Naive thymus-derived CD4-positive, alpha-beta T cell (primary cell): ENCODE measurements around the gene TRMT13. TPM values are rescaled to one million over a fixed set of nuclear protein-coding genes. Genes with fewer than 3 reads are reported as not detected.
A peak's percentile ranks its signal among the peaks of the same experiment; 100 is the strongest.

ENCODE experiments used
- ATAC-seq: fragments of 150-1000 bp; cut with Tn5 transposase; 2 replicates; pipeline ENCODE4 v1.10.0; 2021; ENCODE audit warnings: mild to moderate bottlenecking, moderate library complexity
- CTCF ChIA-PET: fragments of 350-600 bp; sonication (Branson Sonifier 250); formaldehyde crosslinking; loops from one replicate; lab custom pipeline; 2021; ENCODE audit warnings: antibody characterized with exemption; lab: Charles Lee
- POLR2A ChIA-PET: fragments of 350-600 bp; sonication (Branson Sonifier 250); formaldehyde crosslinking; loops from one replicate; lab custom pipeline; 2021; ENCODE audit warnings: antibody characterized with exemption, inconsistent platforms; lab: Charles Lee
- DNase-seq, 9 donors: peaks; one replicate each; pipeline versions ENCODE4 v3.0.0 to v3.0.0-alpha.2; 2020 to 2022; ENCODE audit warnings: mixed read lengths in 1 of 9
- H3K27ac ChIP-seq: one replicate; pipeline ENCODE4 v1.7.0; 2013; ENCODE audit warnings: mild to moderate bottlenecking, low read depth, low read length, moderate library complexity
- H3K27me3 ChIP-seq, 2 donors: one replicate each; pipeline ENCODE4 v1.7.0; 2013; ENCODE audit warnings: low read length in 2 of 2, mild to moderate bottlenecking in 2 of 2, moderate library complexity in 2 of 2; ENCODE audit not compliant: control insufficient read depth in 2 of 2, insufficient read depth in 2 of 2
- H3K36me3 ChIP-seq, 3 experiments: 1 replicate in 2 of 3; 2 replicates in 1 of 3; pipeline ENCODE4 v1.7.0; 2013; ENCODE audit warnings: low read length in 3 of 3, mild to moderate bottlenecking in 3 of 3, moderate library complexity in 1 of 3; ENCODE audit not compliant: insufficient read depth in 3 of 3, control insufficient read depth in 2 of 3
- H3K4me1 ChIP-seq, 2 donors: one replicate each; pipeline ENCODE4 v1.7.0; 2013; ENCODE audit warnings: low read length in 2 of 2, mild to moderate bottlenecking in 2 of 2, moderate library complexity in 1 of 2; ENCODE audit not compliant: control insufficient read depth in 2 of 2, insufficient read depth in 2 of 2
- H3K4me3 ChIP-seq: 2 replicates; pipeline ENCODE4 v1.7.0; 2013; ENCODE audit warnings: mild to moderate bottlenecking, low read length
- H3K9me3 ChIP-seq, 3 experiments: 1 replicate in 2 of 3; 2 replicates in 1 of 3; pipeline ENCODE4 v1.7.0; 2013; ENCODE audit warnings: low read length in 3 of 3; ENCODE audit not compliant: control insufficient read depth in 2 of 3
- H3K27ac Mint-ChIP-seq, 9 donors: one replicate each; pipeline ENCODE4 v1.8.0; 2020 to 2022; ENCODE audit warnings: mixed read lengths in 9 of 9, mild to moderate bottlenecking in 8 of 9, moderate library complexity in 5 of 9, inconsistent platforms in 2 of 9
- H3K27me3 Mint-ChIP-seq, 5 donors: one replicate each; pipeline ENCODE4 v1.8.0; 2021 to 2022; ENCODE audit warnings: mixed read lengths in 5 of 5, mild to moderate bottlenecking in 1 of 5
- H3K36me3 Mint-ChIP-seq, 5 donors: one replicate each; pipeline ENCODE4 v1.8.0; 2020 to 2022; ENCODE audit warnings: mixed read lengths in 5 of 5, mild to moderate bottlenecking in 3 of 5, inconsistent platforms in 1 of 5
- H3K4me1 Mint-ChIP-seq, 7 donors: one replicate each; pipeline ENCODE4 v1.8.0; 2020 to 2022; ENCODE audit warnings: mixed read lengths in 7 of 7, mild to moderate bottlenecking in 3 of 7, inconsistent platforms in 1 of 7
- H3K4me3 Mint-ChIP-seq, 10 donors: one replicate each; pipeline ENCODE4 v1.8.0; 2020 to 2022; ENCODE audit warnings: mild to moderate bottlenecking in 10 of 10, mixed read lengths in 10 of 10, moderate library complexity in 6 of 10, inconsistent platforms in 2 of 10
- H3K9me3 Mint-ChIP-seq, 11 donors: one replicate each; pipeline ENCODE4 v1.8.0; 2020 to 2022; ENCODE audit warnings: mixed read lengths in 11 of 11, mild to moderate bottlenecking in 4 of 11, inconsistent platforms in 1 of 11, moderate library complexity in 1 of 11
- intact Hi-C, 2 donors: fragments of 100-400 bp; cut with micrococcal nuclease; formaldehyde crosslinking; loops; one replicate each; pipeline ENCODE4 v1.15.1; 2023
- polyA plus RNA-seq, 2 donors: library from polyadenylated mRNA; unstranded; fragments of 300-500 nt; fragmentation: Illumina TruSeq; gene quantifications; one replicate each; pipeline ENCODE4 v1.2.3, GENCODE V29; 2021
- total RNA-seq, 6 experiments: library from RNA in 5 of 6; stranded (reverse) in 5 of 6; gene quantifications; 1 replicate in 5 of 6; 2 replicates in 1 of 6; pipeline ENCODE4 v1.2.3 and lab custom pipeline; 2021 to 2026

The TRMT13 gene
- total and polyA plus RNA-seq, 7 experiments from 2014 or later, result 8.7 to 60.3 (median 18.0) TPM

GRCh38 chr1:100168051-100168450 is 35.1 kb downstream of the TRMT13 start:
- ChIA-PET CTCF (no interaction called here), POLR2A (no interaction called here)
- Mint-ChIP-seq H3K4me3 (no peak overlapping the region), H3K9me3 (no peaks in the 10 kb centered on the region), H3K36me3 (peaks cover 0 to 10% (median 5%) of the 10 kb centered on the region in 5 donors), H3K27ac (no peak overlapping the region), H3K4me1 (no peaks in the 10 kb centered on the region), H3K27me3 (peaks cover 0 to 8% (median 0%) of the 10 kb centered on the region in 5 donors)
- Histone ChIP-seq H3K27me3 (no peaks in the 10 kb centered on the region), H3K27ac (no peak overlapping the region), H3K36me3 (no peaks in the 10 kb centered on the region), H3K9me3 (no peaks in the 10 kb centered on the region), H3K4me3 (no peak overlapping the region), H3K4me1 (no peaks in the 10 kb centered on the region)
- DNase-seq (no peak), ATAC-seq (no peak)
- intact Hi-C loops, result no loop called here

- intact Hi-C loops, result no loop called here
- H3K36me3 Mint-ChIP-seq, result peaks cover 0 to 8% (median 0%) of the 10 kb centered on the region in 5 donors
- H3K27me3 Mint-ChIP-seq, result peaks cover 0 to 6% (median 0%) of the 10 kb centered on the region in 5 donors
- no peak for DNase-seq
- ChIA-PET CTCF (no interaction called here), POLR2A (no interaction called here)
- no peak overlapping the region for H3K27ac Mint-ChIP-seq
- no peaks in the 10 kb centered on the region for H3K9me3 ChIP-seq
- H3K27ac ChIP-seq, result no peak overlapping the region
- no peaks in the 10 kb centered on the region for H3K27me3 ChIP-seq
- H3K4me3 Mint-ChIP-seq, result no peak overlapping the region
- no peak for ATAC-seq
- no peaks in the 10 kb centered on the region for H3K36me3 ChIP-seq
- H3K4me1 ChIP-seq, result no peaks in the 10 kb centered on the region
- no peak overlapping the region for H3K4me3 ChIP-seq
- H3K9me3 Mint-ChIP-seq, result peaks cover 0 to 15% (median 3%) of the 10 kb centered on the region in 11 donors
- H3K4me1 Mint-ChIP-seq, result no peaks in the 10 kb centered on the region
These were observed 44.5 kb downstream of the TRMT13 start for GRCh38 chr1:100177295-100178041.

GRCh38 chr1:100178091-100178490 is 45.1 kb downstream of the TRMT13 start, which contains the start of gene LRRC39:
Gene LRRC39, minus strand, starts transcription at chr1:100178256. Its CDS starts 9,740 bp downstream, at chr1:100168516.
- H3K4me1 Mint-ChIP-seq, result no peaks in the 10 kb centered on the region
- no peak for ATAC-seq

GRCh38 chr1:100183370-100183769 is 50.4 kb downstream of the TRMT13 start:
- ChIA-PET POLR2A (no interaction called here), CTCF (interaction anchor here (0.7 kb wide), 2 partner anchors 146 to 264 kb away, joined by 3 read pairs; a partner anchor contains a TSS)
- intact Hi-C loops, result no loop called here
- H3K4me3 Mint-ChIP-seq, result no peak overlapping the region
- peaks cover 0 to 14% (median 9%) of the 10 kb centered on the region in 5 donors for H3K36me3 Mint-ChIP-seq
- Histone ChIP-seq H3K27ac (no peak overlapping the region), H3K4me1 (no peaks in the 10 kb centered on the region), H3K9me3 (no peaks in the 10 kb centered on the region), H3K36me3 (no peaks in the 10 kb centered on the region), H3K4me3 (no peak overlapping the region), H3K27me3 (no peaks in the 10 kb centered on the region)
- no peak overlapping the region for H3K27ac Mint-ChIP-seq
- H3K9me3 Mint-ChIP-seq, result peaks cover 0 to 14% (median 3%) of the 10 kb centered on the region in 11 donors
- no peaks in the 10 kb centered on the region for H3K27me3 Mint-ChIP-seq
- ATAC-seq, result no peak
- no peak for DNase-seq
- H3K4me1 Mint-ChIP-seq, result peaks cover 0 to 4% (median 0%) of the 10 kb centered on the region in 7 donors

More at GRCh38 chr1:100178091-100178490, 45.1 kb downstream of the TRMT13 start, which contains the start of gene LRRC39:
- Mint-ChIP-seq H3K9me3 (peaks cover 0 to 18% (median 3%) of the 10 kb centered on the region in 11 donors), H3K27me3 (peaks cover 0 to 6% (median 0%) of the 10 kb centered on the region in 5 donors), H3K27ac (no peak within 1 kb of the TSS), H3K4me3 (no peak within 1 kb of the TSS), H3K36me3 (peaks cover 0 to 11% (median 0%) of the 10 kb centered on the region in 5 donors)
- ChIA-PET POLR2A (no interaction called here), CTCF (no interaction called here)
- DNase-seq, result no peak
- Histone ChIP-seq H3K27ac (no peak within 1 kb of the TSS), H3K4me1 (no peaks in the 10 kb centered on the region), H3K4me3 (no peak within 1 kb of the TSS), H3K36me3 (no peaks in the 10 kb centered on the region), H3K9me3 (no peaks in the 10 kb centered on the region), H3K27me3 (no peaks in the 10 kb centered on the region)
- intact Hi-C loops, result no loop called here

- Histone ChIP-seq H3K27ac (no peak overlapping the region), H3K36me3 (no peaks in the 10 kb centered on the region), H3K4me1 (no peaks in the 10 kb centered on the region), H3K4me3 (no peak overlapping the region), H3K9me3 (no peaks in the 10 kb centered on the region), H3K27me3 (no peaks in the 10 kb centered on the region)
- CTCF ChIA-PET, result no interaction called here
- peaks cover 0 to 14% (median 3%) of the 10 kb centered on the region in 11 donors for H3K9me3 Mint-ChIP-seq
- H3K4me1 Mint-ChIP-seq, result peaks cover 0 to 4% (median 0%) of the 10 kb centered on the region in 7 donors
- POLR2A ChIA-PET, result no interaction called here
- intact Hi-C loops, result no loop called here
- ATAC-seq (no peak), DNase-seq (no peak)
- H3K27me3 Mint-ChIP-seq, result no peaks in the 10 kb centered on the region
- H3K36me3 Mint-ChIP-seq, result peaks cover 0 to 14% (median 9%) of the 10 kb centered on the region in 5 donors
- H3K27ac Mint-ChIP-seq, result peak overlapping the region in 2 of 9 donors; percentile 26 to 36
- H3K4me3 Mint-ChIP-seq, result no peak overlapping the region
These were observed 51.6 kb downstream of the TRMT13 start for GRCh38 chr1:100184536-100184935.

- H3K4me1 ChIP-seq, result no peaks in the 10 kb centered on the region
- no peak for DNase-seq
- ATAC-seq, result no peak
- ChIA-PET POLR2A (no interaction called here), CTCF (no interaction called here)
- H3K9me3 ChIP-seq, result no peaks in the 10 kb centered on the region
- H3K4me3 ChIP-seq, result no peak overlapping the region
- H3K36me3 Mint-ChIP-seq, result peaks cover 4 to 28% (median 23%) of the 10 kb centered on the region in 5 donors
- peaks cover 0 to 2% (median 0%) of the 10 kb centered on the region in 11 donors for H3K9me3 Mint-ChIP-seq
- no peaks in the 10 kb centered on the region for H3K27me3 Mint-ChIP-seq
- H3K27me3 ChIP-seq, result no peaks in the 10 kb centered on the region
- peaks cover 0 to 16% (median 0%) of the 10 kb centered on the region in 3 experiments for H3K36me3 ChIP-seq
- H3K4me1 Mint-ChIP-seq, result peaks cover 0 to 4% (median 0%) of the 10 kb centered on the region in 7 donors
- H3K27ac ChIP-seq, result no peak overlapping the region
- no peak overlapping the region for H3K4me3 Mint-ChIP-seq
- intact Hi-C loops, result no loop called here
- no peak overlapping the region for H3K27ac Mint-ChIP-seq
These were observed 54.9 kb downstream of the TRMT13 start for GRCh38 chr1:100187912-100188311.
